Naive thymus-derived CD8-positive, alpha-beta T cell (primary cell): ENCODE data around the gene RPRD1A. TPM values are rescaled to one million over a fixed set of nuclear protein-coding genes. Genes with fewer than 3 reads are reported as not detected.
A peak's percentile ranks its signal among the peaks of the same experiment; 100 is the strongest.
"Not testable (repeated sequence)": the region's sequence is repeated elsewhere in the genome, so short reads cannot be mapped to it uniquely, and the experiment has no call there.

Experiments used
- ATAC-seq, 2 donors: fragments of 150-1000 bp; cut with Tn5 transposase in 1 of 2; sonication (Bioruptor Pico), chemical (Tn5 transposase) in 1 of 2; 1 replicate in 1 of 2; 2 replicates in 1 of 2; pipeline ENCODE4 v1.10.0; 2021; ENCODE audit warnings: mild to moderate bottlenecking in 2 of 2, moderate library complexity in 2 of 2
- POLR2A ChIA-PET: fragments of 350-600 bp; sonication (Branson Sonifier 250); formaldehyde crosslinking; loops from one replicate; lab custom pipeline; 2021; ENCODE audit warnings: antibody characterized with exemption; lab: Charles Lee
- DNase-seq, 10 donors: peaks; one replicate each; pipeline versions ENCODE4 v3.0.0 to v3.0.0-alpha.2; 2020 to 2022
- H3K27ac Mint-ChIP-seq, 10 donors: one replicate each; pipeline ENCODE4 v1.8.0; 2020 to 2022; ENCODE audit warnings: mild to moderate bottlenecking in 10 of 10, mixed read lengths in 10 of 10, moderate library complexity in 4 of 10, inconsistent platforms in 1 of 10
- H3K27me3 Mint-ChIP-seq, 5 donors: one replicate each; pipeline ENCODE4 v1.8.0; 2021 to 2022; ENCODE audit warnings: mixed read lengths in 5 of 5
- H3K36me3 Mint-ChIP-seq, 3 donors: one replicate each; pipeline ENCODE4 v1.8.0; 2020 to 2022; ENCODE audit warnings: mixed read lengths in 3 of 3, mild to moderate bottlenecking in 2 of 3, inconsistent platforms in 1 of 3
- H3K4me1 Mint-ChIP-seq, 4 donors: one replicate each; pipeline ENCODE4 v1.8.0; 2021 to 2022; ENCODE audit warnings: mixed read lengths in 4 of 4
- H3K4me3 Mint-ChIP-seq, 10 donors: one replicate each; pipeline ENCODE4 v1.8.0; 2020 to 2022; ENCODE audit warnings: mild to moderate bottlenecking in 10 of 10, mixed read lengths in 10 of 10, moderate library complexity in 6 of 10, inconsistent platforms in 1 of 10
- H3K9me3 Mint-ChIP-seq, 9 donors: one replicate each; pipeline ENCODE4 v1.8.0; 2020 to 2022; ENCODE audit warnings: mixed read lengths in 9 of 9, mild to moderate bottlenecking in 3 of 9, inconsistent platforms in 1 of 9, moderate library complexity in 1 of 9
- polyA plus RNA-seq, 3 donors: library from polyadenylated mRNA; unstranded; fragments of 300-500 nt; fragmentation: Illumina TruSeq; gene quantifications; one replicate each; pipeline ENCODE4 v1.2.3, GENCODE V29; 2021
- total RNA-seq, 8 experiments: library from RNA in 2 of 8; stranded (reverse) in 2 of 8; gene quantifications; one replicate each; pipeline ENCODE4 v1.2.3 and lab custom pipeline; 2021 to 2026

Gene RPRD1A
- total RNA-seq (10 to 100 TPM; 49.6 to 51.3 TPM), polyA plus RNA-seq (10 to 100 TPM in 1 of 3 donors, 1 to 10 TPM in 2; 6.7 to 12.0 (median 9.4) TPM), total RNA-seq (lab: John Stamatoyannopoulos, UW) (25.0 to 58.8 (median 48.8) reads per million in 6 experiments)

GRCh38 chr18:36067055-36067957, at the start of gene RPRD1A:
Gene RPRD1A (minus strand): TSS chr18:36067559. CDS start chr18:36067404, 155 bp downstream.
- ATAC-seq (peak; percentile 91 to 94), DNase-seq (peak; percentile 90 to 98 (median 95))
- H3K4me3 Mint-ChIP-seq = peak within 1 kb of the TSS; percentile 91 to 97 (median 95)
- peak within 1 kb of the TSS; percentile 86 to 98 (median 96) for H3K27ac Mint-ChIP-seq
- H3K4me1 Mint-ChIP-seq = peaks cover 24 to 50% (median 45%) of the 10 kb centered on the region in 4 donors
- peaks cover 0 to 10% (median 6%) of the 10 kb centered on the region in 3 donors for H3K36me3 Mint-ChIP-seq
- H3K9me3 Mint-ChIP-seq = no peaks in the 10 kb centered on the region
- H3K27me3 Mint-ChIP-seq = no peaks in the 10 kb centered on the region
- POLR2A ChIA-PET = interaction anchor here (1.1 to 2.4 kb wide), 4 partner anchors 61 to 570 kb away, joined by 3 to 14 read pairs (median 6); partner anchors contain the start of genes INO80C, RMP24 and SLC39A6

GRCh38 chr18:36116771-36117170, 49.4 kb upstream of the RPRD1A start:
- H3K4me1 Mint-ChIP-seq, H3K27me3 Mint-ChIP-seq, H3K27ac Mint-ChIP-seq, POLR2A ChIA-PET, ATAC-seq, H3K4me3 Mint-ChIP-seq, DNase-seq, H3K9me3 Mint-ChIP-seq: not testable (repeated sequence)
- peaks cover 13 to 86% (median 28%) of the 10 kb centered on the region in 3 donors for H3K36me3 Mint-ChIP-seq

- DNase-seq = no peak
- no peak for ATAC-seq
- no peaks in the 10 kb centered on the region for H3K9me3 Mint-ChIP-seq
- peaks cover 13 to 83% (median 41%) of the 10 kb centered on the region in 3 donors for H3K36me3 Mint-ChIP-seq
- POLR2A ChIA-PET = interaction anchor here (1.2 kb wide), 1 partner anchor 14 kb away, joined by 3 read pairs; the partner anchor contains the start of gene SLC39A6
- peaks cover 0 to 2% (median 0%) of the 10 kb centered on the region in 4 donors for H3K4me1 Mint-ChIP-seq
- H3K27me3 Mint-ChIP-seq = no peaks in the 10 kb centered on the region
- no peak overlapping the region for H3K27ac Mint-ChIP-seq
- no peak overlapping the region for H3K4me3 Mint-ChIP-seq
Measured at GRCh38 chr18:36114738-36115137, 47.4 kb upstream of the RPRD1A start.

GRCh38 chr18:36114251-36114650, 46.9 kb upstream of the RPRD1A start:
- H3K27ac Mint-ChIP-seq = peak overlapping the region in 1 of 10 donors; percentile 48
- H3K36me3 Mint-ChIP-seq = peaks cover 13 to 85% (median 41%) of the 10 kb centered on the region in 3 donors
- ATAC-seq (no peak), DNase-seq (no peak)
- no peaks in the 10 kb centered on the region for H3K9me3 Mint-ChIP-seq
- no peak overlapping the region for H3K4me3 Mint-ChIP-seq
- H3K4me1 Mint-ChIP-seq = peaks cover 0 to 2% (median 0%) of the 10 kb centered on the region in 4 donors
- POLR2A ChIA-PET = interaction anchor here (1.2 kb wide), 1 partner anchor 14 kb away, joined by 3 read pairs; the partner anchor contains the start of gene SLC39A6
- no peaks in the 10 kb centered on the region for H3K27me3 Mint-ChIP-seq

- ATAC-seq = no peak
- Mint-ChIP-seq H3K27ac (no peak overlapping the region), H3K36me3 (peaks cover 13 to 85% (median 45%) of the 10 kb centered on the region in 3 donors)
Measured at GRCh38 chr18:36112302-36112701, 44.9 kb upstream of the RPRD1A start.

GRCh38 chr18:36109737-36110136, 42.4 kb upstream of the RPRD1A start:
- Mint-ChIP-seq H3K4me1 (peaks cover 0 to 2% (median 0%) of the 10 kb centered on the region in 4 donors), H3K36me3 (peaks cover 4 to 61% (median 38%) of the 10 kb centered on the region in 3 donors), H3K27me3 (no peaks in the 10 kb centered on the region), H3K27ac (no peak overlapping the region), H3K4me3 (no peak overlapping the region), H3K9me3 (no peaks in the 10 kb centered on the region)
- ATAC-seq (no peak), DNase-seq (no peak)
- POLR2A ChIA-PET = no interaction called here

More at GRCh38 chr18:36112302-36112701, 44.9 kb upstream of the RPRD1A start:
- POLR2A ChIA-PET = no interaction called here
- Mint-ChIP-seq H3K9me3 (no peaks in the 10 kb centered on the region), H3K4me3 (no peak overlapping the region), H3K4me1 (peaks cover 0 to 2% (median 0%) of the 10 kb centered on the region in 4 donors), H3K27me3 (no peaks in the 10 kb centered on the region)
- DNase-seq = no peak

- no peak for DNase-seq
- H3K36me3 Mint-ChIP-seq = peaks cover 0 to 50% (median 30%) of the 10 kb centered on the region in 3 donors
- no peaks in the 10 kb centered on the region for H3K27me3 Mint-ChIP-seq
- H3K4me1 Mint-ChIP-seq = peaks cover 0 to 2% (median 0%) of the 10 kb centered on the region in 4 donors
- no peaks in the 10 kb centered on the region for H3K9me3 Mint-ChIP-seq
- H3K4me3 Mint-ChIP-seq = no peak overlapping the region
- no peak overlapping the region for H3K27ac Mint-ChIP-seq
- POLR2A ChIA-PET = no interaction called here
- ATAC-seq = no peak
Measured at GRCh38 chr18:36108601-36109000, 41.2 kb upstream of the RPRD1A start.

- no peaks in the 10 kb centered on the region for H3K27me3 Mint-ChIP-seq
- no peak overlapping the region for H3K4me3 Mint-ChIP-seq
- POLR2A ChIA-PET = no interaction called here
- ATAC-seq = no peak
- peaks cover 0 to 48% (median 29%) of the 10 kb centered on the region in 3 donors for H3K36me3 Mint-ChIP-seq
- H3K4me1 Mint-ChIP-seq = peaks cover 0 to 2% (median 0%) of the 10 kb centered on the region in 4 donors
- peaks cover 0 to under 1% (median 0%) of the 10 kb centered on the region in 9 donors for H3K9me3 Mint-ChIP-seq
- H3K27ac Mint-ChIP-seq = no peak overlapping the region
- no peak for DNase-seq
Measured at GRCh38 chr18:36108196-36108595, 40.8 kb upstream of the RPRD1A start.

GRCh38 chr18:36107477-36107876, 40.1 kb upstream of the RPRD1A start:
- Mint-ChIP-seq H3K36me3 (peaks cover 0 to 40% (median 23%) of the 10 kb centered on the region in 3 donors), H3K4me3 (no peak overlapping the region), H3K27me3 (no peaks in the 10 kb centered on the region), H3K27ac (no peak overlapping the region), H3K4me1 (peaks cover 0 to 2% (median 0%) of the 10 kb centered on the region in 4 donors), H3K9me3 (peaks cover 0 to 8% (median 0%) of the 10 kb centered on the region in 9 donors)
- POLR2A ChIA-PET = no interaction called here
- ATAC-seq (no peak), DNase-seq (no peak)

GRCh38 chr18:36104749-36105148, 37.4 kb upstream of the RPRD1A start:
- no peak overlapping the region for H3K4me3 Mint-ChIP-seq
- H3K4me1 Mint-ChIP-seq = no peaks in the 10 kb centered on the region
- no peak for DNase-seq
- POLR2A ChIA-PET = no interaction called here
- H3K36me3 Mint-ChIP-seq = peaks cover 0 to 17% (median 4%) of the 10 kb centered on the region in 3 donors
- peaks cover 0 to 9% (median 0%) of the 10 kb centered on the region in 9 donors for H3K9me3 Mint-ChIP-seq
- peaks cover 0 to 10% (median 0%) of the 10 kb centered on the region in 5 donors for H3K27me3 Mint-ChIP-seq
- no peak for ATAC-seq
- H3K27ac Mint-ChIP-seq = no peak overlapping the region

- Mint-ChIP-seq H3K4me1 (no peaks in the 10 kb centered on the region), H3K27ac (peak overlapping the region in 1 of 10 donors; percentile 29), H3K4me3 (no peak overlapping the region), H3K36me3 (no peaks in the 10 kb centered on the region), H3K27me3 (peaks cover 0 to 10% (median 0%) of the 10 kb centered on the region in 5 donors), H3K9me3 (peaks cover 0 to 9% (median 0%) of the 10 kb centered on the region in 9 donors)
- POLR2A ChIA-PET = no interaction called here
- no peak for DNase-seq
- no peak for ATAC-seq
Measured at GRCh38 chr18:36101943-36102342, 34.6 kb upstream of the RPRD1A start.

- Mint-ChIP-seq H3K9me3 (peaks cover 0 to 9% (median 0%) of the 10 kb centered on the region in 9 donors), H3K4me3 (no peak overlapping the region)
Measured at GRCh38 chr18:36099311-36099710, 32.0 kb upstream of the RPRD1A start.

More at GRCh38 chr18:36099311-36099710, 32.0 kb upstream of the RPRD1A start:
- H3K4me1 Mint-ChIP-seq = no peaks in the 10 kb centered on the region
- H3K27ac Mint-ChIP-seq = no peak overlapping the region
- no peak for ATAC-seq
- peaks cover 0 to 10% (median 3%) of the 10 kb centered on the region in 5 donors for H3K27me3 Mint-ChIP-seq
- no peaks in the 10 kb centered on the region for H3K36me3 Mint-ChIP-seq
- no peak for DNase-seq
- POLR2A ChIA-PET = no interaction called here
